PC-9 (cell line): Measurements from ENCODE around the gene MACROD2. TPM values are rescaled to one million over a fixed set of nuclear protein-coding genes. Genes with fewer than 3 reads are reported as not detected.

Experiments
- BruUV-seq: library from RNA; stranded (reverse); fragments of 400-500 nt; replicated peaks from 2 replicates; lab custom pipeline; 2021; lab: Mats Ljungman, UMichigan
- CTCF ChIA-PET: fragments of 300-600 bp; sonication (Branson Sonifier 250); formaldehyde crosslinking; loops from one replicate; lab custom pipeline; 2022; ENCODE audit warnings: antibody characterized with exemption; lab: Charles Lee
- POLR2A ChIA-PET: fragments of 300-600 bp; sonication (Branson Sonifier 250); formaldehyde crosslinking; loops from one replicate; lab custom pipeline; 2022; ENCODE audit warnings: antibody characterized with exemption; ENCODE audit not compliant: unreplicated experiment; lab: Charles Lee
- DNase-seq, 2 experiments: peaks; one replicate each; pipeline versions ENCODE4 v3.0.0 to v3.0.0-alpha.2; 2015 to 2022; ENCODE audit warnings: mixed read lengths in 1 of 2
- H2AFZ ChIP-seq: fragments of 200-600 bp; sonication (generic); 2 replicates; pipeline ENCODE4 v1.8.1; 2017; ENCODE audit warnings: antibody characterized with exemption
- H3F3A ChIP-seq: fragments of 200-600 bp; sonication (generic); 2 replicates; pipeline ENCODE4 v1.8.1; 2017; ENCODE audit warnings: antibody characterized with exemption, mild to moderate bottlenecking, low read depth; ENCODE audit not compliant: insufficient read depth
- H3K27ac ChIP-seq: fragments of 200-600 bp; sonication (generic); 2 replicates; pipeline ENCODE4 v1.6.1; 2016; ENCODE audit warnings: mixed run types
- H3K27me3 ChIP-seq: fragments of 200-600 bp; sonication (generic); 2 replicates; pipeline ENCODE4 v1.6.1; 2016; ENCODE audit warnings: low read depth, mixed run types; ENCODE audit not compliant: insufficient read depth
- H3K36me3 ChIP-seq: fragments of 200-600 bp; sonication (generic); 2 replicates; pipeline ENCODE4 v1.6.1; 2016; ENCODE audit warnings: low read depth, mixed run types
- H3K4me1 ChIP-seq: fragments of 200-600 bp; sonication (generic); replicated peaks from 2 replicates; pipeline ENCODE4 v1.6.1; 2016; ENCODE audit warnings: mixed run types; ENCODE audit not compliant: insufficient read depth
- H3K4me2 ChIP-seq: fragments of 200-600 bp; sonication (generic); 2 replicates; pipeline ENCODE4 v1.6.1; 2017; ENCODE audit warnings: mixed run types
- H3K4me3 ChIP-seq: fragments of 200-600 bp; sonication (generic); 2 replicates; pipeline ENCODE4 v1.6.1; 2016; ENCODE audit warnings: mixed run types
- H3K79me2 ChIP-seq: fragments of 200-600 bp; sonication (generic); 2 replicates; pipeline ENCODE4 v1.6.1; 2017; ENCODE audit warnings: low read depth, mixed run types
- H3K9me2 ChIP-seq: fragments of 200-600 bp; sonication (generic); 2 replicates; pipeline ENCODE4 v1.8.1; 2017; ENCODE audit warnings: mild to moderate bottlenecking; ENCODE audit not compliant: insufficient read depth
- H3K9me3 ChIP-seq: fragments of 200-600 bp; sonication (generic); 2 replicates; pipeline ENCODE4 v1.8.1; 2016; ENCODE audit warnings: low read depth; ENCODE audit not compliant: insufficient read depth
- H4K20me1 ChIP-seq: fragments of 200-600 bp; sonication (generic); 2 replicates; pipeline ENCODE4 v1.8.1; 2017; ENCODE audit not compliant: insufficient read depth
- CTCF ChIP-seq: fragments of 200-600 bp; sonication (generic); conservative IDR thresholded peaks from 2 replicates; pipeline ENCODE4 v1.6.1; 2017; ENCODE audit warnings: mixed run types, antibody characterized with exemption, mild to moderate bottlenecking, moderate library complexity
- EZH2 ChIP-seq: fragments of 200-600 bp; sonication (generic); IDR thresholded peaks from 2 replicates; pipeline ENCODE4 v1.8.0; 2017; ENCODE audit warnings: antibody characterized with exemption, low read depth
- intact Hi-C: fragments of 100-400 bp; cut with micrococcal nuclease; formaldehyde crosslinking; loops from one replicate; pipeline ENCODE4 v1.10.0; 2022; ENCODE audit not compliant: unreplicated experiment
- total RNA-seq: library from RNA; stranded (reverse); gene quantifications from 2 replicates; pipeline ENCODE4 v1.2.3, GENCODE V29; 2021

Gene MACROD2
- total RNA-seq, 1 experiment from 2014 or later: 11.4 TPM

DNA sequence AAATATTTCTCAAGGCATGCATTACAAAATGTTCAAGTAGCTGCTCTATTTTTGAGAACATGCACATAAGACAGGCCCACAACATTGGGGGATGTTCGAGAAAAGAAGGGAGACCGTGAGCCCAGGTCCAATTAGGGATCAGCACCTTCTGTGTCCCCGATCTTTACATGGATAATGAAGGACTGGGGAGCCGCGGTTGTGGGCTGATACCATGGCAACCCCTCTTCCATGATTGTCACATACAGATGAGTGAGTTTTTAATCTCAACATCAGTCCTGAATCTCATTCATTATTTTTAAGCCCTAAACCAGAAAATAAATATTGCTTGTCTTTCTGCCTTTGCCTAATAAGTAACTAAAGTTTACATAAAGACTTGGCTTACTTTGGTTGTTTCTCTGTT, 1642.2 kb downstream of the MACROD2 start:
- no peak for DNase-seq
- Histone ChIP-seq H3K4me2 (no peak overlapping the region), H3K27me3 (no peaks in the 10 kb centered on the region), H3K27ac (no peak overlapping the region), H3K4me3 (no peak overlapping the region), H3K36me3 (no peaks in the 10 kb centered on the region), H3K79me2 (no peaks in the 10 kb centered on the region), H4K20me1 (no peaks in the 10 kb centered on the region), H3F3A (no peaks in the 10 kb centered on the region), H3K4me1 (no peaks in the 10 kb centered on the region), H3K9me3 (no peaks in the 10 kb centered on the region), H3K9me2 (no peaks in the 10 kb centered on the region), H2AFZ (no peak overlapping the region)
- intact Hi-C loops: no loop called here
- BruUV-seq: no TSS peak
- ChIA-PET POLR2A (no interaction called here), CTCF (no interaction called here)
- TF ChIP-seq EZH2 (no peak), CTCF (no peak)

GRCh38 chr20:15637950-15638754, 1642.8 kb downstream of the MACROD2 start:
- intact Hi-C loops: no loop called here
- Histone ChIP-seq H4K20me1 (no peaks in the 10 kb centered on the region), H3K4me2 (no peak overlapping the region), H3F3A (no peaks in the 10 kb centered on the region), H2AFZ (no peak overlapping the region), H3K79me2 (no peaks in the 10 kb centered on the region), H3K4me1 (no peaks in the 10 kb centered on the region), H3K4me3 (no peak overlapping the region), H3K9me2 (no peaks in the 10 kb centered on the region), H3K9me3 (no peaks in the 10 kb centered on the region), H3K36me3 (no peaks in the 10 kb centered on the region), H3K27ac (no peak overlapping the region), H3K27me3 (no peaks in the 10 kb centered on the region)
- TF ChIP-seq EZH2 (no peak), CTCF (no peak)
- BruUV-seq: no TSS peak
- ChIA-PET CTCF (no interaction called here), POLR2A (no interaction called here)
- no peak for DNase-seq

DNA sequence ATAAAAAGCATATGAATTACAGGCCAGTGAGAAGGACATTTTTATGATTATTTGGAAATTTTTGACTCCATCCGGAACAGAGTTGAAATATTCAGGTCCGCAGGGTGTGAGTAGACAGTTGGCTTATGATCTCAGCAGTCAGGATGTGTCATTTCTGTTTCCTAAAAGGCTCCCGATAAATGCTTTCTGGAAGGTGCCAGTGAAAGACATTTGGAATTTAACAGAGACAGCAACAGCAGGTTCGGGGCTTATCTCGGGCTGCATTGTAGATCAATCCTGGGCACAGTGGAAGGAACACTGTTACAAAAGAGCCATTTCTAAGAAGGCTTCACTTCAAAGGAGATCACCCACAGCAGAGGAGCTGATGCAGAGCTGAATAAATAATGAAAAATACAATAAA, 1643.5 kb downstream of the MACROD2 start:
- ChIA-PET CTCF (no interaction called here), POLR2A (no interaction called here)
- H3K27me3 ChIP-seq: no peaks in the 10 kb centered on the region
- H3K4me2 ChIP-seq: no peak overlapping the region
- H2AFZ ChIP-seq: no peak overlapping the region
- H3K36me3 ChIP-seq: no peaks in the 10 kb centered on the region
- H3K79me2 ChIP-seq: no peaks in the 10 kb centered on the region
- intact Hi-C loops: no loop called here
- no peaks in the 10 kb centered on the region for H3K9me3 ChIP-seq
- no peak for TF ChIP-seq EZH2
- no peak for TF ChIP-seq CTCF
- H3F3A ChIP-seq: no peaks in the 10 kb centered on the region
- BruUV-seq: no TSS peak
- no peak overlapping the region for H3K4me3 ChIP-seq
- H3K27ac ChIP-seq: no peak overlapping the region
- no peak for DNase-seq
- no peaks in the 10 kb centered on the region for H3K9me2 ChIP-seq
- no peaks in the 10 kb centered on the region for H3K4me1 ChIP-seq
- no peaks in the 10 kb centered on the region for H4K20me1 ChIP-seq
